KMS-11 (cell line): ENCODE measurements around the gene SUSD2.

Experiments
- H2AFZ ChIP-seq: fragments of 200-600 bp; sonication (generic); 2 replicates; pipeline ENCODE4 v1.6.1; 2016; ENCODE audit warnings: antibody characterized with exemption, mixed run types, low read depth
- H3K27ac ChIP-seq: fragments of 200-600 bp; sonication (generic); 2 replicates; pipeline ENCODE4 v1.6.1; 2016; ENCODE audit warnings: mild to moderate bottlenecking, mixed run types
- H3K27me3 ChIP-seq: fragments of 200-600 bp; sonication (generic); 2 replicates; pipeline ENCODE4 v1.6.1; 2017; ENCODE audit warnings: mild to moderate bottlenecking, low read depth, mixed run types, moderate library complexity; ENCODE audit not compliant: insufficient read depth
- H3K36me3 ChIP-seq: fragments of 200-600 bp; sonication (generic); 2 replicates; pipeline ENCODE4 v1.6.1; 2017; ENCODE audit warnings: mild to moderate bottlenecking, mixed run types; ENCODE audit not compliant: insufficient read depth
- H3K4me1 ChIP-seq: fragments of 200-600 bp; sonication (generic); 2 replicates; pipeline ENCODE4 v1.6.1; 2016; ENCODE audit warnings: mild to moderate bottlenecking, low read depth, mixed run types; ENCODE audit not compliant: poor library complexity, severe bottlenecking
- H3K4me2 ChIP-seq: fragments of 200-600 bp; sonication (generic); 2 replicates; pipeline ENCODE4 v1.7.0; 2016; ENCODE audit warnings: mild to moderate bottlenecking, mixed run types
- H3K4me3 ChIP-seq: fragments of 200-600 bp; sonication (generic); IDR thresholded peaks from 2 replicates; pipeline ENCODE4 v1.6.1; 2017; ENCODE audit warnings: low read depth, low read length, mixed read lengths; ENCODE audit not compliant: insufficient read depth
- H3K79me2 ChIP-seq: fragments of 200-600 bp; sonication (generic); 2 replicates; pipeline ENCODE4 v1.6.1; 2016; ENCODE audit warnings: low read depth, mixed run types; ENCODE audit not compliant: insufficient read depth
- H3K9ac ChIP-seq: fragments of 200-600 bp; sonication (generic); 2 replicates; pipeline ENCODE4 v1.6.1; 2016; ENCODE audit warnings: mild to moderate bottlenecking, mixed run types
- H4K20me1 ChIP-seq: fragments of 200-600 bp; sonication (generic); 2 replicates; pipeline ENCODE4 v1.6.1; 2016; ENCODE audit warnings: mild to moderate bottlenecking, mixed run types; ENCODE audit not compliant: insufficient read depth
- CTCF ChIP-seq: fragments of 200-600 bp; sonication (generic); conservative IDR thresholded peaks from 2 replicates; pipeline ENCODE4 v1.6.1; 2017; ENCODE audit warnings: low read depth, mild to moderate bottlenecking, antibody characterized with exemption, low read length, moderate library complexity, mixed read lengths

Gene SUSD2

GRCh38 chr22:24232124-24232523, 50.8 kb downstream of the SUSD2 start:
- H4K20me1 ChIP-seq: no peaks in the 10 kb centered on the region
- no peak overlapping the region for H2AFZ ChIP-seq
- no peaks in the 10 kb centered on the region for H3K4me1 ChIP-seq
- H3K27me3 ChIP-seq: no peaks in the 10 kb centered on the region
- no peak overlapping the region for H3K4me3 ChIP-seq
- no peaks in the 10 kb centered on the region for H3K79me2 ChIP-seq
- H3K4me2 ChIP-seq: no peak overlapping the region
- H3K27ac ChIP-seq: no peak overlapping the region
- no peaks in the 10 kb centered on the region for H3K36me3 ChIP-seq
- TF ChIP-seq CTCF: no peak
- no peak overlapping the region for H3K9ac ChIP-seq

GRCh38 chr22:24232725-24233124, 51.4 kb downstream of the SUSD2 start:
- H3K27me3 ChIP-seq: no peaks in the 10 kb centered on the region
- H3K4me1 ChIP-seq: no peaks in the 10 kb centered on the region
- H3K79me2 ChIP-seq: no peaks in the 10 kb centered on the region
- no peaks in the 10 kb centered on the region for H3K36me3 ChIP-seq
- no peak overlapping the region for H3K27ac ChIP-seq
- no peak overlapping the region for H3K4me2 ChIP-seq
- no peak overlapping the region for H3K9ac ChIP-seq
- no peaks in the 10 kb centered on the region for H4K20me1 ChIP-seq
- no peak overlapping the region for H3K4me3 ChIP-seq
- no peak for TF ChIP-seq CTCF
- H2AFZ ChIP-seq: no peak overlapping the region

GRCh38 chr22:24233235-24233634, 51.9 kb downstream of the SUSD2 start:
- no peak overlapping the region for H3K4me3 ChIP-seq
- no peak overlapping the region for H2AFZ ChIP-seq
- no peaks in the 10 kb centered on the region for H3K4me1 ChIP-seq
- no peak overlapping the region for H3K9ac ChIP-seq
- no peak for TF ChIP-seq CTCF
- H3K79me2 ChIP-seq: no peaks in the 10 kb centered on the region
- no peaks in the 10 kb centered on the region for H3K27me3 ChIP-seq
- H3K36me3 ChIP-seq: no peaks in the 10 kb centered on the region
- H3K4me2 ChIP-seq: no peak overlapping the region
- no peak overlapping the region for H3K27ac ChIP-seq
- no peaks in the 10 kb centered on the region for H4K20me1 ChIP-seq

- Histone ChIP-seq H3K4me2 (no peak overlapping the region), H3K27ac (no peak overlapping the region), H3K4me1 (no peaks in the 10 kb centered on the region), H3K36me3 (no peaks in the 10 kb centered on the region), H2AFZ (no peak overlapping the region), H3K4me3 (no peak overlapping the region), H4K20me1 (no peaks in the 10 kb centered on the region), H3K27me3 (no peaks in the 10 kb centered on the region), H3K79me2 (no peaks in the 10 kb centered on the region), H3K9ac (no peak overlapping the region)
- TF ChIP-seq CTCF: no peak
Observed at GRCh38 chr22:24233816-24234215, 52.5 kb downstream of the SUSD2 start.

GRCh38 chr22:24235315-24235714, 54.0 kb downstream of the SUSD2 start:
- no peaks in the 10 kb centered on the region for H3K36me3 ChIP-seq
- H3K27ac ChIP-seq: no peak overlapping the region
- no peaks in the 10 kb centered on the region for H3K79me2 ChIP-seq
- no peaks in the 10 kb centered on the region for H4K20me1 ChIP-seq
- no peaks in the 10 kb centered on the region for H3K27me3 ChIP-seq
- no peak overlapping the region for H3K4me3 ChIP-seq
- H3K4me1 ChIP-seq: no peaks in the 10 kb centered on the region
- TF ChIP-seq CTCF: no peak
- no peak overlapping the region for H2AFZ ChIP-seq
- no peak overlapping the region for H3K9ac ChIP-seq
- H3K4me2 ChIP-seq: no peak overlapping the region
